HG03280 (cell line): ENCODE data around the gene CCDC89.
"Not testable (repeated sequence)": the region's sequence is repeated elsewhere in the genome, so short reads cannot be mapped to it uniquely, and the experiment has no call there.

Source experiments
- ATAC-seq: cut with Tn5 transposase; IDR thresholded peaks from one replicate; pipeline ENCODE4 v1.9.1; 2021; ENCODE audit warnings: mild to moderate bottlenecking, moderate library complexity; ENCODE audit not compliant: unreplicated experiment

Gene CCDC89

DNA sequence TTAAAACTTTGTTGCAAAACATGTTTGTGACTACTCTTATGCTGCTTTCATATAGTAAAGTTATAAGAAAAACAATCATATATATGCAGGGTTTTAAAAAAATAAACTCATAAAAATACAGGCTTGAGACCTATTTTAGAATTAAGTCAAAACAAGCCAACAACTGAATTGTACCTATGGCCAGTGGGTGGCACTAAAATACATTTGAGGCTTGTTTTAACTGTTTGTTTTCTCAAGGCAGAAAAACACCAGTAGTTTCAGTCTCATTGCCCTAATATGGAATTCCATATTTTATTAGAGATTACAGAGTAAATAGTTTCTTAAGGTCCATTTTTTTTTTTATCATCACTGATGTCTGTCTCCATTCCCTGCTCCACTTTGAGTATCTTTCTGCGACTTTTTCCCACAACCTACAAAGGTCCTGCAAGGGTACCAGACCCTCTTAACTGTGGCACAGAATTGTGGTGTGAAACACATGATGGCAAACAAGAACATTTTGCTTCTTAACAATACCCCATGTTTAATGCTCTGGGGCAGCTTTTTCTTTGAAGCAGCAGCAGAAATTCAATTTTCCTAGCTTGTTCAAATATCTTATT lies 8.5 kb upstream of the CCDC89 start:
- ATAC-seq: no peak

- no peak for ATAC-seq
Observed at GRCh38 chr11:85685125-85685819, 723 bp downstream of the CCDC89 start.

- peak; percentile 90 for ATAC-seq
Observed at GRCh38 chr11:85682330-85683305, 3.4 kb downstream of the CCDC89 start.

DNA sequence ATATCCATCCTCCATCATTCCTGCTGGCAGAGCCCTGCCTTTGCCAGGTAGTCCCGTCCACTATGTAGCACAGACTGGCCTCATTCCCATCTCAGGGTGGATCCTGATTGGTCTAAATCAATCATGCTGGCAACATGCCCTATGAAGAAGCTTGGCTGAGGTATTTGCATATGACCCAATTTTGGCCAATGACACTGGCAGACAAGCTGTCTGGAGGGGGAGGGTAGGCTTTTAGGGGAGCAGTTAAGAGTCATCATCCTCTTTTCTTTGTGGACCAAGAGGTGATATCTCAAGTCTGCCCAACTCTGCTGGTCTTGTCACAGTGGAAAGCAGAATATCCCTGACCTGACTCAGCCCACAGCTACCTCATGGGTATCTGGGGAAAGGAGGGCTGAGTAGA lies 5.1 kb downstream of the CCDC89 start:
- no peak for ATAC-seq

DNA sequence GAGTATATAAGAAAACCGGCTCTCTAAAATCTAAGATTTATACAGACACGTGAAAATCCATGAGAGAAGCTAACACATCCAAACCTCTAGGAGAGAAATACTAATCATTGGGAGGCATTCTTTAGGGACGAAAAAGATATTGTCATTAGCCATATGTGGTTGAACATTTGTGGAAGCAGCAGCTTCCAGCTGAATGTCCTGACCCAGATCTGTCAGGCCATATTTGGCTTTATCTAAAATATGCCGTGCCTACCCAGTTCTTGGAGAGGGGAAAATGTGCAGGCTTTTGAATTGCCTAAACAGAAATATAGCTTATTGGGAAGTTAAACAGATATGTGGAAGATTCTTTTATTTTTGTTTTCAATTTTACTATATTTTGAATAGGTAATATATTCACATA lies 6.4 kb downstream of the CCDC89 start:
- ATAC-seq: no peak

DNA sequence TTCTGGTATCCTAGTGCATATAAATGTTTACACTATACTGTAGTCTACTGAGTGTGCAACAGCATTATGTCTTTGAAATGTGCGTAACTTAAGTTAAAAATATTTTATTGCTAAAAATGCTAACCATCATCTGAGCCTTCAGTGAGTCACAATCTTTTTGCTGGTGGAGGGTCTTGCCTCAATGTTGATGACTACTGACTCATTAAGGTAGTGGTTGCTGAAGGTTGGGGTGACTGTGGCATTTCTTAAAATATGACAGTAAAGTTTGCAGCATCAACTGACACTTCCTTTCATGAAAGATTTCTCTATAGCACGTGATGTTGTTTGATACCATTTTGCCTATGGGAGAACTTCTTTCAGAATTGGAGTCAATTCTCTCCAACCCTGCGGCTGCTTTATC lies 12.6 kb downstream of the CCDC89 start:
- ATAC-seq: no peak

- ATAC-seq: no peak
Observed at GRCh38 chr11:85672105-85672902, 13.7 kb downstream of the CCDC89 start.

GRCh38 chr11:85670949-85671663 lies 14.9 kb downstream of the CCDC89 start:
- ATAC-seq: not testable (repeated sequence)

DNA sequence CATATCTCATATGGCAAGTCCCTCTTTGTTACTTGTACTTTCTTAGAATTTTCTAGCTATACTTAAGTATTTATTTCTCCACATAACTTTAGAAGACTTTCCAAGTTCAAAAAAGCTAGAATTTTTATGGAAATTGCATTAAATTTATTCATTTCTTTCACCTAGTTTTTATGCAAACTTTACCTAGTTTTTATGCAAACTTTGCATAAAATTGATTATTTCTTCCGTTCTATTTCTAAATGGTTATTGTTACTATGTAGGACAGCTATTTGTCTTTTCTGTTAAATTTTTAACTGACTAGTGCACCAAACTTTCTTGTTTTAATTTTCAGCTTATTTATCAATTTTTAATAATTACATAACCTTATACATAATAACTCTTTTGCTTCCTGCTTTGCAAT lies 17.8 kb downstream of the CCDC89 start:
- no peak for ATAC-seq

DNA sequence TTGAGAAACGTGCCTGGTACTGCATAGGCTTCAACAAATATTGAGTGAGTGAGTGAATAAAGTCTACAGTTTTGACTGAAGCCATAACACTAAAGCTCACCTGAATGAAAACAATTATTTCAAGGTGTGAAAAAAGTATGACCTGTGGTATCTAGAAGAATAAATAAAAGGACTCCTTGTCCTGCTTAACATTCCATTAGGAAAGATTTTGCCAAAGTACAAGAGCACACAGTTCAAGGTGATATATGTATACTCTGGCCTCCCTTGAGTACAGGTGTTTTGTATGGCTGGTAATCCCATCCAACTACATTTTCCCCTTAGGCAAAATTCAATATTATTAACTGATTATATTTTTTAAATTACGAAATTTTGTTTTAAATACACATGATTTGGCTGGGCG lies 19.3 kb downstream of the CCDC89 start:
- ATAC-seq: no peak

DNA sequence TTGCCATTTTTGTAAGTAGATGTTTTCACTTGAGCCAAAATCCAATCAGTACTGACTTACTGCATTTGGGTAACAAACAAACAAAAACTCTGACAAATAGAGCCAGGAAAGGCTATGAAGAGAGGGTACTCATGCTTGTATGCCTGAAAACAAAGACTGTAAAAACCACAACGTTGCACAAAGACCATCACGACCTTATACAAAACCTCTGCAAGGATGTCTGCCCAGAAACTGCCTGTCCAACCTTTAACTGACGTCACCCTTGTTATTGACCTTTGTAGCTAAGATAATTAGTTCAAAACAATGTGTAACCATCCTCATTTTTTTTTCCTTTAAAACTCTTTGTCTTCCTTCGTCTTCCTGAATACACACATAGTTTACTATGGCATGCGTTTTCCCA lies 20.3 kb downstream of the CCDC89 start:
- ATAC-seq: no peak

DNA sequence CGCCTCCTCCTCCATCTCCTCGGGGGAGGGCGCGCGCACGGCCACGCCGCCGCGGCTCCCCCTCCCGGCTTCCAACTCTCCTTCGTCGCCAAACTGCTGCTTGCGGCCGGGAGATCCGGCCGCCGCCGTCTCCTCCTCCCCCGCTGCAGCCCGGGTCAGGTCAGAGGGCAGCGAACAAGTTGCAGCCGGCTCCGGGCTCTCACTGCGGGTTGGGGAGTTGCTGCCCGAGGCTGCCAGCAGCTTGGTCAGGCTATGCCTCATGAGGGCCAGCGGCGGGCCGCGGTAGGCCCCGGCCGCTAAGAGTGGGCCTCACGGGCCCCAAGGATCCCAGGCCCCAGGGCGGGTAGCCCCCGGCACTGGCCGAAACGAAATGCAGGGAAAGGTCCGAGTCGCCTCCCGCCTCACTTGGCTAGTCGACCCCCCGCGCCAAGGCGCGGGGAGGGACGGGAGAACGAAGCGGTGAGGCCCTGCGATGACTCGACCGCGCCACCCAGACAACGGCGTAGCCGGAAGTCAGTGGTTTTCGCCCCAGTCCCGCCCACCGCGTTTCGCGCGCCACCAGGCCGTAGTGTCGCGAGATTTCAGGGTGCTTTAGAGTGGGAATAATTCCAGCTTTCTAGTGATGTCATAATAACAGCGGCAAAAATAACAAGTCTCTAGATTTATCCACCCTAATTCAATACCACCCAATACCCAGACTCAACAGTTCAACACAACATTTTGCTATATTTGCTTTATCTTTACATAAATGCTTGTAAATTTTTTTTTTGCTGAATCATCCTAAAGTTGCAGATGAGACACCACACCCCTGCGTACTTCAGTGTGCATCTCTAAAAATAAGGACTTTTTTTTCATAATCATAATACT lies 21.1 kb downstream of the CCDC89 start, which contains the start of gene CREBZF:
Gene CREBZF (minus strand): TSS at position 515 of the 867 bp plus-strand sequence. CDS start 254 bp downstream, at position 261.
- peak; percentile 88 for ATAC-seq

DNA sequence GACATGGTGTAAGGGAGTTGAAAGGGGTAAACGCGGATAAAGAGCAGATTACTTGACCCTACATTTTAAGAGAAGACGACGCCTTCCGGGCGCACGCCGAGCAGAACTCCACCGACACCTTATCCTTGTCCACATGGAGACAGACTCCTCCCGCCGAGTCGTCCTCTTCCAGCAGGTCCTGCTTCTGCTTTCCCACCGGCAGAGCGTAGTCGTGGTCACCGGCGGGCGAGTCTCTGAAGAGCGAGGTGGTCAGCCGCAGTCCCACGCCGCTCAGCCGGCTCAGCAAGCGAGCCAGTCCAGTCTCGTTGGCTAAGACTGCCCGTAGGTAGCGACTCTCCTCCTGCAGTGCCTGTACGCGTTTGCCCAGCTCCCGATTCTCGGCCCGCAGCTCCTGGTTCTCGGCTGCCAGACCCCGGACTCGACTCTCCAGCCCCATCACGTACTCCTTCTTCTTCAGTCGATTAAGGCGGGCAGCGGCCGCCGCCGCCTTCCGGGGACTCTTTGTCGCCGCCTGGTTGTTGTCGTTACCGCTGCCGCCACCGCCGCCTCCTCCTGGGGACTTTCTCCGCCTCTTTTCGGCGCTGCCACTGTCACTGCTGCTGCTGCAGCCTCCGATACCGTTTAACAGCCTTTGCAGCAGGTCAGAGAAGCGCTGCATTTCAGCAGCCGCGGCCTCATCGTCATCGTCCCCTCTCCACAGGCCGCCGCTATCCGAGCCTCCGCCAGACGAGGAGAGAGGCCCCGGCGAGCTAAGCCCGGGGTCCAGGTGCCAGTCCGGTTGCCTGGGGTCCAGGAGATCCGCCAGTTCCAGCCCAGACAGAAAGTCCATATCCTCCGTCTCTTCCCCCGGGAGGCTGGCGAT lies 22.0 kb downstream of the CCDC89 start:
- ATAC-seq: peak; percentile 74

GRCh38 chr11:85663080-85663752 lies 22.8 kb downstream of the CCDC89 start:
- no peak for ATAC-seq

- no peak for ATAC-seq
Observed at GRCh38 chr11:85661972-85662664, 23.9 kb downstream of the CCDC89 start.

GRCh38 chr11:85658180-85658579 lies 27.8 kb downstream of the CCDC89 start:
- no peak for ATAC-seq

DNA sequence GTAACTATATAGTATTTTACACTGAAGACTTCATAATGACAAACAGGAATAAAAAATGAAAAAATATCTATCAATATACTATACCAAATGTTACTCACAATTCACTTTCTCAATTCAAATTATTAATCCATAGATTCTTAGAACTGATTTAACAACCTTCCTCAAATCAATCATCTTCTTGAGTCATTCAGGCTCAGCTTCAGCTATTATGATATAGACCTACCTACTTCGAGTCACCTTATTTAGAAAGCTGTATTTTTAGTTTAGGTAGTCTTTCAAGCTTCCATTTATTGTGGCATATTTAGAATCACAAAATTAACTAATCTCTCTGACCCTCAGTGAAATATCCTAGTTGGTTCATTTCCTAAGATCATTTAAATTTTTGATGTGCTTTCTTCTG lies 29.2 kb downstream of the CCDC89 start:
- ATAC-seq: no peak
